Prostate gland (tissue), 2 donors: ENCODE results near the gene LYRM2. TPM values are rescaled to one million over a fixed set of nuclear protein-coding genes. Genes with fewer than 3 reads are reported as not detected.

Experiments
- DNase-seq: peaks from one replicate; pipeline ENCODE4 v3.0.0-alpha.2; 2019; ENCODE audit warnings: low spot score
- H3K27ac ChIP-seq, 2 donors: fragments of 200-600 bp; sonication (generic); 2 replicates each; pipeline ENCODE4 v1.5.1; 2017 to 2019
- H3K27me3 ChIP-seq: fragments of 200-600 bp; sonication (generic); replicated peaks from 2 replicates; pipeline ENCODE4 v1.5.1; 2019; ENCODE audit not compliant: insufficient read depth
- H3K36me3 ChIP-seq, 2 donors: fragments of 200-600 bp; sonication (generic); 1 replicate in 1 of 2; 2 replicates in 1 of 2; pipeline versions ENCODE4 v1.5.1 to v1.8.1; 2017 to 2019
- H3K4me1 ChIP-seq: fragments of 200-600 bp; sonication (generic); replicated peaks from 2 replicates; pipeline ENCODE4 v1.5.1; 2019
- H3K4me3 ChIP-seq, 2 donors: fragments of 200-600 bp; sonication (generic); 2 replicates each; pipeline ENCODE4 v1.5.1; 2017 to 2019
- H3K9me3 ChIP-seq: fragments of 200-600 bp; sonication (generic); 2 replicates; pipeline ENCODE4 v1.5.1; 2017
- POLR2A ChIP-seq: fragments of 450-650 bp; IDR thresholded peaks from one replicate; pipeline ENCODE4 v1.6.1; 2016; ENCODE audit warnings: antibody characterized with exemption, mild to moderate bottlenecking
- POLR2AphosphoS5 ChIP-seq: sonication (generic); formaldehyde crosslinking; IDR thresholded peaks from one replicate; pipeline ENCODE4 v1.6.1; 2017; ENCODE audit warnings: antibody characterized with exemption
- WGBS: methylation state at CpG from one replicate; pipeline ENCODE4 v1.1.5; 2018; 5-methylcytosine and 5-hydroxymethylcytosine counted together
- intact Hi-C: fragments of 100-400 bp; cut with DNase I; formaldehyde crosslinking; loops from one replicate; pipeline ENCODE4 v1.14.2; 2022
- total RNA-seq, 2 donors: library from RNA; depleted of rRNA; stranded (reverse); fragments of >200 nt; gene quantifications; one replicate each; pipeline ENCODE4 v1.1.0, GENCODE V29; 2016
- TF ChIP-seq, protein P1 (sequence below), 4 experiments: fragments of 200-600 bp in 2 of 4; fragments of 450-650 bp in 2 of 4; sonication (generic) in 2 of 4; IDR thresholded peaks; 1 replicate in 3 of 4; 2 replicates in 1 of 4; pipeline ENCODE4 v1.5.1; 2016 to 2019; ENCODE audit warnings: antibody characterized with exemption in 4 of 4, mild to moderate bottlenecking in 2 of 4, moderate library complexity in 2 of 4

Gene LYRM2
- total RNA-seq, result 10 to 100 TPM; 21.3 to 25.7 TPM

DNA sequence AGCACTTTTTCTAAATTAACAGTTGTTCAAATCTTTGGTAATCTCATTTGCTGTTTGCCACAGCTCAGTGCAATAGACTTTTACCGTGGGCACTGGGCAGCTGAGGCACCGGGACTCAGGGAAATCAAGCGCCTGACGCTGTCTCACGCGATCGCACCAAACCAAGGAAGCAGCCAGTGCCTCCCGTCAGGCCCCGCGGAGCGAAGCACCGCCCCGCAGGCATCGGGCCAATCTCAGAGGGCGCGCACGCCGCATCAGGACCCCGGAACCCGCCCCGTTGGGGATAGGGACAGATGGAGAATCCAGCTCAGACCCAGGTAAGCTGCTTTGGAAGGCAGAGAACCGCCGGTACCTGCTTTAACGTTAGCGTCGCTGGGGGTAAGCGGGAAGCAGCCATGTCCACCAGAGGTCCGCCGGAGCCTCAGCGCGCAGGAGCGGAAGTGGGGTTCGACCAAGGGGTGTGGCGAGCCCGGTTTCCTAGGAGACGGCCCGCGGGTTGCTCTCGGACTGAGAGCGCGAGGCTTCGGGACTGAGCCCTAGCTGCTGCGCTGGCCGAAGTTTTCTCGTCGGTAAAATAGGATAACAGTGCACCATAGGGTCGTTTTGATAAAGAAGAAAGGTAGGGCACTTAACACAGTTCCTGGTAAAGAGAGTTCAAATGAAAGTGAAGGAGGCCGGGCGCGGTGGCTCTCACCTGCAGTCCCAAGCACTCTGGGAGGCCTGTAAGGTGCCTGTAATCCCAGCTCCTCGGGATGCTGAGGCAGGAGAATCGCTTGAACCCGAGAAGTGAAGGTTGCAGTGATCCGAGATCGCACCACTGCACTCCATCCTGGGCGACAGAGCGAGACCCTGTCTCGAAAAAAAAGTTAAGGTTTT, at the start of gene LYRM2:
LYRM2 (minus strand) TSS at position 428 of the 876 bp plus-strand sequence; CDS start at position 397, 31 bp downstream.
- 2% methylated on average over 55 of the region's 58 CpGs for WGBS
- no peaks in the 10 kb centered on the region for H3K36me3 ChIP-seq

GRCh38 chr6:89688328-89688727, 49.8 kb upstream of the LYRM2 start:
- intact Hi-C loops, result no loop called here
- WGBS, result 100% methylated on average over 2 of the region's 2 CpGs
- Histone ChIP-seq H3K4me3 (no peak overlapping the region), H3K4me1 (no peaks in the 10 kb centered on the region), H3K36me3 (peaks cover 0 to 21% of the 10 kb centered on the region in 2 donors), H3K27me3 (no peaks in the 10 kb centered on the region), H3K9me3 (no peaks in the 10 kb centered on the region), H3K27ac (no peak overlapping the region)
- no peak for DNase-seq
- no peak for TF ChIP-seq POLR2AphosphoS5
- no peak for TF ChIP-seq POLR2A
- TF ChIP-seq, protein P1, sequence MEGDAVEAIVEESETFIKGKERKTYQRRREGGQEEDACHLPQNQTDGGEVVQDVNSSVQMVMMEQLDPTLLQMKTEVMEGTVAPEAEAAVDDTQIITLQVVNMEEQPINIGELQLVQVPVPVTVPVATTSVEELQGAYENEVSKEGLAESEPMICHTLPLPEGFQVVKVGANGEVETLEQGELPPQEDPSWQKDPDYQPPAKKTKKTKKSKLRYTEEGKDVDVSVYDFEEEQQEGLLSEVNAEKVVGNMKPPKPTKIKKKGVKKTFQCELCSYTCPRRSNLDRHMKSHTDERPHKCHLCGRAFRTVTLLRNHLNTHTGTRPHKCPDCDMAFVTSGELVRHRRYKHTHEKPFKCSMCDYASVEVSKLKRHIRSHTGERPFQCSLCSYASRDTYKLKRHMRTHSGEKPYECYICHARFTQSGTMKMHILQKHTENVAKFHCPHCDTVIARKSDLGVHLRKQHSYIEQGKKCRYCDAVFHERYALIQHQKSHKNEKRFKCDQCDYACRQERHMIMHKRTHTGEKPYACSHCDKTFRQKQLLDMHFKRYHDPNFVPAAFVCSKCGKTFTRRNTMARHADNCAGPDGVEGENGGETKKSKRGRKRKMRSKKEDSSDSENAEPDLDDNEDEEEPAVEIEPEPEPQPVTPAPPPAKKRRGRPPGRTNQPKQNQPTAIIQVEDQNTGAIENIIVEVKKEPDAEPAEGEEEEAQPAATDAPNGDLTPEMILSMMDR (IDR thresholded peaks at IDR 0.05), result no peak

More for the DNA sequence above, at the start of gene LYRM2:
- Histone ChIP-seq H3K4me1 (peaks cover 5% of the 10 kb centered on the region), H3K4me3 (peak within 1 kb of the TSS; percentile 52 to 68), H3K27ac (peak within 1 kb of the TSS; percentile 94 to 95), H3K9me3 (no peaks in the 10 kb centered on the region), H3K27me3 (no peaks in the 10 kb centered on the region)
- peak; percentile 91 for DNase-seq
- intact Hi-C loops, result no loop called here
- TF ChIP-seq, protein P1 (IDR thresholded peaks at IDR 0.05), result peak in 2 of 4 experiments; percentile 40 to 41
- TF ChIP-seq POLR2AphosphoS5 (peak; percentile 97), POLR2A (peak; percentile 72)

DNA sequence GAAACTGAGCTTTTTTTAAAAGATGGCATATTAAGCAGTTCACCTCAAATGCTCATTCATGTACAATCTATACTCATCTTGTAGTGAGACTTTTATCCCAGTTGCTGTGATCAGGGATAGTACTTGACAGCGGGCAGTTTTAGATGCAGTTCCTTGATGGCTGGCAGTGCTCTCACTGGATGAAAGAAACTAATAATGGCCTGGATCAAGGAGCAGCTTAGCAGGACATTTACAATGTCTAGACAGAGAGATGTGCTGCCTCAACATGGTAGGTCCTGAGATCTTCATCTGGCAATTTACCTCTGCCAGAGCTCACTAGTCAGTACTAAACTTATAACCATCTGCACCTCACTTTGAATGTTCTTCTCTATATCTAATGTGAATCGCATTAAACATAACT, 46.8 kb upstream of the LYRM2 start:
- DNase-seq, result no peak
- H3K4me3 ChIP-seq, result no peak overlapping the region
- H3K36me3 ChIP-seq, result peaks cover 0 to 10% of the 10 kb centered on the region in 2 donors
- no peak overlapping the region for H3K27ac ChIP-seq
- TF ChIP-seq, protein P1 (IDR thresholded peaks at IDR 0.05), result no peak
- TF ChIP-seq POLR2AphosphoS5 (no peak), POLR2A (no peak)
- no peaks in the 10 kb centered on the region for H3K27me3 ChIP-seq
- intact Hi-C loops, result no loop called here
- H3K9me3 ChIP-seq, result no peaks in the 10 kb centered on the region
- WGBS, result 98% methylated on average over 2 of the region's 2 CpGs
- H3K4me1 ChIP-seq, result no peaks in the 10 kb centered on the region

- intact Hi-C loops, result no loop called here
Observed at GRCh38 chr6:89682991-89683390, 44.4 kb upstream of the LYRM2 start.

More at GRCh38 chr6:89682991-89683390, 44.4 kb upstream of the LYRM2 start:
- Histone ChIP-seq H3K36me3 (peaks cover 0 to 4% of the 10 kb centered on the region in 2 donors), H3K4me1 (no peaks in the 10 kb centered on the region), H3K9me3 (no peaks in the 10 kb centered on the region), H3K27ac (no peak overlapping the region), H3K27me3 (no peaks in the 10 kb centered on the region), H3K4me3 (no peak overlapping the region)
- 94% methylated on average over 1 of the region's 1 CpG for WGBS
- TF ChIP-seq POLR2AphosphoS5 (no peak), POLR2A (no peak)
- TF ChIP-seq, protein P1 (IDR thresholded peaks at IDR 0.05), result no peak
- no peak for DNase-seq
